Activated CD4-positive, alpha-beta T cell treated with anti-CD3 and anti-CD28 coated beads, Interleukin-2, amount 50 U/mL, for 48 hours (primary cell): ENCODE data around the gene C1RL.

Experiments
- DNase-seq, 2 experiments: peaks; one replicate each; pipeline ENCODE4 v3.0.0-alpha.2; 2020

The C1RL gene

GRCh38 chr12:7091660-7092228 is 17.3 kb downstream of the C1RL start:
- DNase-seq: no peak

DNA sequence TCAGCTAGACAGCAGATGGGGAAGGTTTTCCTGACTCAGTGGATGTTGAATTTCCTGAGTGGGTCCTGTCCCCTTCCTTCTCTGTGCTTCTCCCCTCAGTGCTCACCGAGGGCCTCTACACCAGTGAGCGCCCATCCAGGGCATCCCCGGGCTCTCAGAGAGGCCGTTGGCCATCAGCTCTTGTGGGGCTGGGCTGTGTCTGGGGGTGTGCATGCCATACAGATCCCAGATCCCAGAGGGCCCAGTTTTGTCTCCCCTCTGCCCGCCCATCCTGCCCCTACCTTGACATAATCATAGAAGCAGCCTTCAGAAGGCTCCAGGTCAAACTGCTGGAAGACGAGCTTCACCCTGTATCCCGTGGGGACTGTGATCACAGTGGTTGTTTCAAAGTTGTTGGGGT is 17.8 kb downstream of the C1RL start:
- no peak for DNase-seq

DNA sequence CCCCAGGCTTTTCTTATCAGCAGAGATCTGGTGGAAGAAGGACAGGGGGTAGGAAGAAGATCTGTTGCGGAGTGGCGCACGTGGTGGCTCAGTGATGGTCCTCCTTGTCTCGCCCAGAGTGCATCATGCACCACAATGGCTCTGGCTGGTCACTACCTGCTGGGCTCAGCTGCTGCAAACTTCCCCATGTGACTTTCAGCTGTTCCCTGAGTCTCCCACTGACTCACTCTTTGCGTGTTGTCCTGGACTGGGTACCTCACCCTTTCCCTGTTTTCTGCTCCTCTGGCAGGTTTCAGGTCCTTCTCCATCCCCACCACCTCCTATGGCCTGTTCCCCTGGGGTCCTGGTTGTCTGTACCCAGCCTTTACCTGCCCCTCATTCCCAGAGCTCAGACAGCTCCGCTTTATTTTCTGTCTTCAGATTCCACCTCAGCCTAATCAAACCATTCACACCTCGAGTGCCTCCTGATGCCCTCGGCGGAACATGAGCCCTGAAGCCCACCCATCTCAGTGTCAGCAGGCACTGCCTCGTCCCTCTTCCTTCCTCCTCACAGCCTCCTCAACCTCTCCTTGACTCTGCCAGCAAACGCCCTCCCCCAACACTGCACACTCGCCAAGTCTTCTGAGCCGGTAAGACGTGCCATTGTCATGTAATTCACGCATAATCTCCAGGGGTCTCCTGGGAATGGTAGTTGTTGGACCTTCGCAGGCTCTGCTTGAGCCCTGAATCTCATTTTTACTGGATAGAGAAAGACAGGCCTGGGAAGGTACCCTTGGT is 18.6 kb downstream of the C1RL start:
- DNase-seq: no peak

GRCh38 chr12:7089196-7089871 is 19.7 kb downstream of the C1RL start:
- DNase-seq: no peak

DNA sequence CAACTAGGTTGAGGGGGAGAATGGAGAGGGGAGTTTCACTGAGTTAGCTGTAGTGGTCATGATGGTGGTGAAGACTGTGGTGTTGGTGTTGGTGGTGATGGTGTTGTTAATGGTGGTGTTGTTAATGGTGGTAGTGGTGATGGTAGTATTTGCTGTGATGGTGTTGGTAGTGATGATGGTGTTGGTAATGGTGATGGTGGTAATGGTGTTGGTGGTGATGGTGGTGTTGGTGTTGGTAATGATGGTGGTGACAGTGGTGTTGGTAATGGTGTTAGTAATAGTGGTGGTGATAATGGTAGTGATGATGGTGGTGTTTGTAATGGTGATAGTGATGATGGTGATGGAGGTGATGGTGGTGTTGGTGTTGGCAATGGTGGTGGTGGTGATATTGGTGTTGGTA is 25.9 kb downstream of the C1RL start:
- no peak for DNase-seq

DNA sequence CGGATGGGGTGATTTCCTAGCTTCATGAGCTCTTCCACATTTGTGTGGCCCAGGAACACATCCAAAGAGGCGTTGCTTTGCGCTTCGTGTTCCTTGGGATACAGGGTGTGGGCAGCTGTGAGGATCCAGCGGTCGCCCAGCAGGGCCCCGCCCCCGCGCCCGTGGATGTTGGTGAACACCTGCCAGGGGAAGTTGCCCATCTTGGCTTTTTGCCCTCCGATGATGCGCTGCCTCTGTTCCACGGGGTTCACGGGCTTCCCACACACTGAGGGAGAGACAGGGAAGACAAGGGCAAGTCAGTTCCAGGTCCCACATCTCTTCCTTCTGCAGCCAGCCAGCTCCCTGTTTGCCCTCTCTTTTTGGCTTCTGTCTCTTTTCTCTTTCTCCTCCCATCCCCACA is 28.0 kb downstream of the C1RL start:
- DNase-seq: no peak

GRCh38 chr12:7079826-7080125 is 29.2 kb downstream of the C1RL start:
- DNase-seq: no peak

- DNase-seq: no peak
Observed at GRCh38 chr12:7078163-7078562, 30.9 kb downstream of the C1RL start.

DNA sequence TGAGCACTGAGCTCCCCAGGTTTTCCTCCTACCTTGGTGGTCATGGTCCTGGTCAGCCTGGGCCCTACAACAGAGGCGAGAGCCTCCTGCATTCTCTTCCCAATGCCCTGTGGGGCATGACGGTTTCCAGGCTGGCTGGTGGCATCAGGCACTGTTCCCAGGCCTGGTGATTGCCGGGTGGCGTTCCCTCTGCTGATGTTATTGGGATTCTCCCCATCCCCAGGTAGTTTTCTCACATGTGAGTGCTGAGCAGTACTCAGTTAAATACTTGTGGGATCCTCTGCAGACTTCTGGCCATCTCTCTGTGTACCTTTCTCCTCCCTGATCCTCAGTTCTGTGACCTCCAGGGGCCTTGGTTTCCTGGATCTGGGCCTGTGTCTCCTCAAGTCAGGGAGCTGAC is 32.5 kb downstream of the C1RL start:
- no peak for DNase-seq

GRCh38 chr12:7075939-7076338 is 33.1 kb downstream of the C1RL start:
- DNase-seq: no peak

GRCh38 chr12:7075518-7075917 is 33.5 kb downstream of the C1RL start:
- no peak for DNase-seq

- DNase-seq: no peak
Observed at GRCh38 chr12:7073946-7074345, 35.1 kb downstream of the C1RL start.

GRCh38 chr12:7072554-7072953 is 36.5 kb downstream of the C1RL start:
- DNase-seq: no peak

DNA sequence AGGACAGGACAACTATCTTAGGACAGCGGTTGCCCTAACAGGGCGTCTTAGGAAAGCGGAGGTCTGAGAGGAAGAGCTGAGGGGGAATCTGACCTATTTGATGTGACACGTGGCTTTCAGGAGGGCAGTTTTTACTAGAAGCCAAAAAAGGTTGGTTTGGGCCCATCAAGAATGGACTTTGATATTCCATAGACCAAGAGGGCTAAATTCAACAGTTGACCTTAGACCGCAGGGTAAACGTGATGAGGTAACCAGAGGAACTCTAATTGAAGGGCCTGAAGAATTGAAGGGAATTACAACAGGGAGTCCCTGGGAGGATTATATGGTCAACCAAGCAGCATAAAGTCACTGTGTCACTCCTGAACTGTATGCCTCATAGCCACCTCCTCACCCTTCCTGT is 37.0 kb downstream of the C1RL start:
- no peak for DNase-seq

DNA sequence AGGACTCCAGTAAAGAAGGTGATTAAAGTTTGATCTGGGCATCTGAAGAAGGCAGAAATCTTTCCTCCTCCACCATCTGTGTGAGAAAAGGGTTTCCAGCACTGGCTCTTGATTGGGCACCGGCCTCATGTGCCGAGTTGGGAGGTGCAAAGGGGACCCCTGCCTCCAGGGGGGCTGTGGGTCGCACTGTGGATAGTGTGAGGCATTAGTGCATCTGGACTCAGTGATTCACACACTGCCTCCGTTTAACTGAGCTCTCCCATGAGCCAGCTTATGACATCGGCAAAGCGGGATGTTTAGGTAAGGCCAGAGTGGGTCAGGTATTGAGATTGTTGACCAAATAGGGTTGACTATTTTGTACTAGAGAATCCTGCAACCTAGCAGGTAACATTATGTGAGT is 39.6 kb downstream of the C1RL start:
- no peak for DNase-seq

DNA sequence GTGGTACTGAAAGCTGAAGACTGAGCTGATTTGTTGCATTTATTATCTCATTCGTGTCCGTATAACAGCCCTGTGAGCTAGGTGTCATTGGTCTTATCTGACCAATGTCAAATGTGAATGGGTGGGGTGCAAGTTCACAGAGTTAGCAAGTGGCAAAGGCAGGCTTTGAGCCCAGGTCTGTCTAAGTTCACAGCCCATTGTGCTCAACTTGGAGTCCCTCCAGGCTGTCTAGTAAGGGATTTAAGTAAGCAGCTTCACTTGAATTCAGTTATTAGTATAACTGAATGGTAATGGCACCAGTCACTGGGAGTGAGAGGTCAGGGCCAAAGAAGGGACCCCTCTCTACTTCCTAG is 40.0 kb downstream of the C1RL start:
- DNase-seq: no peak

DNA sequence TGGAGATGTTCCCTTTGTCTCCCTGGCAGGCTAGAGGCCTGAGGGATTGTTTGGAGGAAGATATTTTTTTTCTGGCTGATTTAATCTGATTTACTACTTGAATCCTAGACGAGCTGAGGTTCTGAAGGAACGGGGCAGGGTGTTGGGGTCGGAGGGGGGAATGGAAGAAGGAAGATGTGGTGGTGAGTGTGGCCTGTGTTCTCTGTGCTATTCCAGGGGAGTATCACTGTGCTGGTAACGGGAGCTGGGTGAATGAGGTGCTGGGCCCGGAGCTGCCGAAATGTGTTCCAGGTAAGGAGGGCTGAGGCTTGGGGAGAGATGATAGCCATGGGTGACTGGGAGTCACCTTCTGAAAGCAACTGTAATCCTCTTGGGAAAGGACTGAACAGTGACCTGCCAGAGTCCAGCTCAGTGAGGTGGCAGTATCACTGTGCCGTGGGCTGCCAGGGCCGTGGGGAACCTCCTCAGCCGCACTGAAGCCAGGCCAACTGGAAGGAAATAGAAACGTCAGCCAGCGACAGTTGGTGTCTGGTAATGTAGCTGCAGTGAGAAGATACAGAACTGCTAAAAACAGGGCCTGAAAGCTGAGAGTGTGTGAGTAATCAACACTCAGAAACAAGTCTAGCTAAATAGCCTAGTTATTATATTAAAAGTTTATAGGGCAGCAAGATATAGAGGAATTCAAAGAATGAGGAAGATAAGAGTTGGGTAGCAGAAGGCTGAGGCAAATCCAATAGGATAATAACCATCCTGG is 40.6 kb downstream of the C1RL start:
- no peak for DNase-seq

DNA sequence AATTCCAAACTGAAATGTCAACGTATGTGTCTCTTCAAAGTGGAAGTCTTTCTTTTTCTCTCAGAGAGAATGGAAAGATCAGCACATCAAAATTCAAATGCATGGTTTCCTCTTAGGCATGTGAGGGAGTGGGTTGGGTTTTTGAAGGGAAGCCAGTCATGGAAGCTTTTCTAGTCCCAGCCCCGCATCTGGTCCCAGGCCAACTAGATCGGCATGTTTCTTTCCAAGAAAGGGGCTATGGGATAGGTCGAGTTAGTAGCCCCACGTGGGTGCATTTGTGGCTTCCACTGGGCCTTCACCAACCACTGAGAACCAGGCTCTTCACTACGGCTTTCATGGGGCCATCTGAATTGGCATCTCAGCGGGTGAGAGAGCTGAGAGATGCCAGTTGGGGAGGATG is 41.9 kb downstream of the C1RL start:
- DNase-seq: no peak

DNA sequence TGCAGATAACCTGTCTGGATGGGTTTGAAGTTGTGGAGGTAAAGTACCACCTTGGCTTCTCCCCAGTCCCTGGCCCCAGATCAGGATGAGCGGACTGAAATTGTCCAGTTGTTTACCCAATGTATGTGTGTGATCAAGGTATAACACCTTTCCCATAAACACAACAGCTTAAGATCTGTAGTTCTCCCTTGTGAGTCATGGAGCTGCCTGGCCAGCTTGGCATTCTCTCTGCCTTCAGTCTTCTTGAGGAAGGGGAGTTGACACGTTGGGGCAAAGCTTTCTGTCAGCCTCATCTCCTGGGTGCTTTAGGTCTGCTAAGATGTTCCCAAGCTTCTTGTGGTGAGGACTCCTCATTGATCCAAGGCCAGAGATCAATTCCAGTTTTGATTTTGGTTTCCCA is 42.4 kb downstream of the C1RL start:
- DNase-seq: no peak

- no peak for DNase-seq
Observed at GRCh38 chr12:7065073-7065623, 43.9 kb downstream of the C1RL start.

- DNase-seq: no peak
Observed at GRCh38 chr12:7064516-7064915, 44.5 kb downstream of the C1RL start.

- DNase-seq: no peak
Observed at GRCh38 chr12:7061596-7061995, 47.4 kb downstream of the C1RL start.

DNA sequence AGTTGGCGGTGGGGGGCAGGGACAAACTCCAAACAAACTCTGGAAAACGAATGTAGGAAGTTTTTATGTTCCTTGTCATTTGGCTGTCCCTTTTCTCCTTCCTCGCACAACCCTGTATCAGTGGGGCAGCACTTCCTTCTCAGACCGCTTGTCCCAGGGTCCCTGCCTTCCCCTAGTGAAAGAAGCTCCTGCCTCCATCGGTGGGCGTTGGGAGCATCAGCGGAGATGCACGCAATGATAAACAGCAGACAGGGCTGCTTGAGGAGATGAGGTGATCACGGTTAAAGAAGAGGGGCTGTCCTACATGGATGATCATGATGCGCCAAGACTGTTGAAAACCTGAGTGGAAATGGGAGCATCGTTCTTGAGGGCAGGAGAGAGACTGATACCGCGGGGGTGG is 47.9 kb downstream of the C1RL start:
- no peak for DNase-seq
